Smooth muscle cell (in vitro differentiated cells): ENCODE measurements around the gene CEP135. TPM values are rescaled to one million over a fixed set of nuclear protein-coding genes. Genes with fewer than 3 reads are reported as not detected.

Source experiments
- DNase-seq: peaks from one replicate; lab custom pipeline; 2025; ENCODE audit not compliant: unreplicated experiment; lab: John Stamatoyannopoulos, UW
- H2AFZ ChIP-seq: fragments of 200-600 bp; sonication (generic); 2 replicates; pipeline ENCODE4 v1.6.0; 2016; ENCODE audit warnings: antibody characterized with exemption, low read depth, mild to moderate bottlenecking
- H3F3A ChIP-seq: fragments of 200-600 bp; sonication (generic); 2 replicates; pipeline ENCODE4 v1.6.0; 2017; ENCODE audit warnings: antibody characterized with exemption, low read depth
- H3K27ac ChIP-seq: fragments of 200-600 bp; sonication (generic); 2 replicates; pipeline ENCODE4 v1.5.1; 2016; ENCODE audit warnings: low read depth, mild to moderate bottlenecking
- H3K27me3 ChIP-seq: fragments of 200-600 bp; sonication (generic); 2 replicates; pipeline ENCODE4 v1.6.1; 2016; ENCODE audit warnings: low read depth, mild to moderate bottlenecking
- H3K36me3 ChIP-seq: fragments of 200-600 bp; sonication (generic); 2 replicates; pipeline ENCODE4 v1.5.1; 2016; ENCODE audit warnings: low read depth
- H3K4me1 ChIP-seq: fragments of 200-600 bp; sonication (generic); 2 replicates; pipeline ENCODE4 v1.5.1; 2016; ENCODE audit warnings: low read depth
- H3K4me2 ChIP-seq: fragments of 200-600 bp; sonication (generic); 2 replicates; pipeline ENCODE4 v1.6.0; 2016; ENCODE audit warnings: mild to moderate bottlenecking
- H3K4me3 ChIP-seq: fragments of 200-600 bp; sonication (generic); 2 replicates; pipeline ENCODE4 v1.5.1; 2016; ENCODE audit warnings: mild to moderate bottlenecking
- H3K79me2 ChIP-seq: fragments of 200-600 bp; sonication (generic); 2 replicates; pipeline ENCODE4 v1.6.0; 2016; ENCODE audit warnings: low read depth, mild to moderate bottlenecking
- H3K9ac ChIP-seq: fragments of 200-600 bp; sonication (generic); 2 replicates; pipeline ENCODE4 v1.6.0; 2016; ENCODE audit warnings: low read depth
- H3K9me3 ChIP-seq: fragments of 200-600 bp; sonication (generic); replicated peaks from 2 replicates; pipeline ENCODE4 v1.5.1; 2016; ENCODE audit warnings: low read depth
- H4K20me1 ChIP-seq: fragments of 200-600 bp; sonication (generic); 2 replicates; pipeline ENCODE4 v1.6.0; 2016; ENCODE audit warnings: low read depth
- CTCF ChIP-seq: fragments of 200-600 bp; sonication (generic); IDR thresholded peaks from 2 replicates; pipeline ENCODE4 v1.5.1; 2017; ENCODE audit warnings: borderline replicate concordance, mild to moderate bottlenecking, antibody characterized with exemption; ENCODE audit not compliant: insufficient read depth, poor library complexity, severe bottlenecking
- WGBS: methylation state at CpG from one replicate; pipeline ENCODE4 v1.1.7; 2016; ENCODE audit warnings: low lambda C conversion rate; 5-methylcytosine and 5-hydroxymethylcytosine counted together
- polyA plus RNA-seq: library from polyadenylated mRNA; unstranded; fragments of >200 nt; fragmentation: Nextera tagmentation; extraction: Ambion mirVana; gene quantifications from 2 replicates; pipeline ENCODE4 v1.2.1, GENCODE V29; 2016
- total RNA-seq: library from RNA; depleted of rRNA; stranded (reverse); fragments of >200 nt; gene quantifications from 2 replicates; pipeline ENCODE4 v1.2.3, GENCODE V29; 2014

Gene CEP135
- total and polyA plus RNA-seq, 2 experiments from 2014 or later, result 4.5 to 28.9 TPM

GRCh38 chr4:56078866-56079265, 130.1 kb downstream of the CEP135 start:
- TF ChIP-seq CTCF, result no peak
- Histone ChIP-seq H3K9me3 (peaks cover 6% of the 10 kb centered on the region), H4K20me1 (no peaks in the 10 kb centered on the region), H3K4me1 (no peaks in the 10 kb centered on the region), H3K36me3 (no peaks in the 10 kb centered on the region), H2AFZ (no peak overlapping the region), H3F3A (no peaks in the 10 kb centered on the region), H3K79me2 (peaks cover 9% of the 10 kb centered on the region), H3K4me3 (no peak overlapping the region), H3K9ac (no peak overlapping the region), H3K4me2 (no peak overlapping the region), H3K27ac (no peak overlapping the region), H3K27me3 (no peaks in the 10 kb centered on the region)
- DNase-seq, result no peak
- WGBS, result 87% methylated on average over 4 of the region's 4 CpGs

- 89% methylated on average over 4 of the region's 4 CpGs for WGBS
- Histone ChIP-seq H3K36me3 (no peaks in the 10 kb centered on the region), H3K9me3 (peaks cover 6% of the 10 kb centered on the region), H3K4me1 (peaks cover 5% of the 10 kb centered on the region), H3K79me2 (peaks cover 9% of the 10 kb centered on the region), H3K9ac (no peak overlapping the region), H3K4me3 (no peak overlapping the region), H4K20me1 (no peaks in the 10 kb centered on the region), H3K27me3 (no peaks in the 10 kb centered on the region), H3K4me2 (no peak overlapping the region), H3K27ac (no peak overlapping the region), H2AFZ (no peak overlapping the region), H3F3A (no peaks in the 10 kb centered on the region)
- DNase-seq, result no peak
- no peak for TF ChIP-seq CTCF
Measured at GRCh38 chr4:56080384-56080783, 131.6 kb downstream of the CEP135 start.

- Histone ChIP-seq H3K79me2 (no peaks in the 10 kb centered on the region), H3F3A (no peaks in the 10 kb centered on the region), H3K27me3 (no peaks in the 10 kb centered on the region), H3K4me2 (no peak overlapping the region), H3K4me3 (no peak overlapping the region), H3K36me3 (no peaks in the 10 kb centered on the region), H3K9ac (no peak overlapping the region), H3K4me1 (peaks cover 13% of the 10 kb centered on the region), H3K27ac (no peak overlapping the region), H2AFZ (no peak overlapping the region), H4K20me1 (no peaks in the 10 kb centered on the region), H3K9me3 (no peaks in the 10 kb centered on the region)
- no peak for DNase-seq
- no peak for TF ChIP-seq CTCF
Measured at GRCh38 chr4:56082829-56083228, 134.1 kb downstream of the CEP135 start.

Other genes with a start within 250 kb of the CEP135 start
- not detected in 2 replicates for gene EXOC1L, start 129.2 kb upstream of the CEP135 start, total RNA-seq
- gene EXOC1L, start 129.2 kb upstream of the CEP135 start, polyA plus RNA-seq, result not detected in 2 replicates
- gene EXOC1, start 95.3 kb upstream of the CEP135 start, total RNA-seq, result 34.2 and 44.6 TPM in 2 replicates
- 18.5 and 20.2 TPM in 2 replicates for gene EXOC1, start 95.3 kb upstream of the CEP135 start, polyA plus RNA-seq